Lower leg skin (tissue), 3 donors: ENCODE data around the gene FOXP1.

ENCODE experiments used
- CTCF ChIP-seq, 3 donors: fragments of 450-650 bp; IDR thresholded peaks; one replicate each; pipeline ENCODE4 v1.5.1; 2016; ENCODE audit warnings: antibody characterized with exemption in 3 of 3, mild to moderate bottlenecking in 3 of 3, moderate library complexity in 2 of 3
- POLR2A ChIP-seq, 2 donors: fragments of 450-650 bp; IDR thresholded peaks; one replicate each; pipeline ENCODE4 v1.6.1; 2016 to 2017; ENCODE audit warnings: antibody characterized with exemption in 2 of 2, mild to moderate bottlenecking in 1 of 2, moderate library complexity in 1 of 2

GRCh38 chr3:71260782-71261181 lies 322.7 kb downstream of the FOXP1 start:
- no peak for TF ChIP-seq CTCF (IDR thresholded peaks at IDR 0.05)
- TF ChIP-seq POLR2A (IDR thresholded peaks at IDR 0.05), result no peak
